SK-N-SH (cell line): ENCODE results near the gene CYP46A1. TPM values are rescaled to one million over a fixed set of nuclear protein-coding genes. Genes with fewer than 3 reads are reported as not detected.
"Not testable (repeated sequence)": the region's sequence is repeated elsewhere in the genome, so short reads cannot be mapped to it uniquely, and the experiment has no call there.

ENCODE experiments used
- CTCF ChIA-PET: fragments of 300-600, 350-600 bp; formaldehyde crosslinking; extraction: SDS; loops from one replicate; lab custom pipeline; 2021; lab: Yijun Ruan, JAX
- POLR2A ChIA-PET: fragments of 350-600 bp; sonication (Branson Sonifier 250); formaldehyde crosslinking; extraction: SDS; loops from one replicate; lab custom pipeline; 2020; ENCODE audit warnings: antibody characterized with exemption, inconsistent platforms; lab: Yijun Ruan, JAX
- DNase-seq: peaks from one replicate; pipeline ENCODE4 v3.0.0; 2012
- H2AFZ ChIP-seq: fragments of 200-600 bp; sonication (generic); 2 replicates; pipeline ENCODE4 v1.8.1; 2016; ENCODE audit warnings: antibody characterized with exemption, mild to moderate bottlenecking, low read depth
- H3F3A ChIP-seq: fragments of 200-600 bp; sonication (generic); replicated peaks from 2 replicates; pipeline ENCODE3; 2016; ENCODE audit warnings: antibody characterized with exemption, mild to moderate bottlenecking; ENCODE audit not compliant: insufficient read depth
- H3K27ac ChIP-seq, 2 experiments: fragments of 200-500 bp in 1 of 2; fragments of 200-600 bp in 1 of 2; sonication (Bioruptor generic) in 1 of 2; sonication (generic), shearing (Covaris generic) in 1 of 2; 2 replicates each; pipeline versions ENCODE4 v1.5.1 to v1.6.1; 2014 to 2016; ENCODE audit warnings: low read depth in 2 of 2, inconsistent platforms in 1 of 2, low read length in 1 of 2, mild to moderate bottlenecking in 1 of 2, mixed read lengths in 1 of 2
- H3K27me3 ChIP-seq: fragments of 200-600 bp; sonication (generic), shearing (Covaris generic); 2 replicates; pipeline ENCODE4 v1.6.1; 2016; ENCODE audit warnings: mixed run types; ENCODE audit not compliant: insufficient read depth
- H3K36me3 ChIP-seq, 2 experiments: fragments of 200-500 bp in 1 of 2; fragments of 200-600 bp in 1 of 2; sonication (Bioruptor generic) in 1 of 2; sonication (generic) in 1 of 2; replicated peaks in 1 of 2; 2 replicates each; pipeline versions ENCODE3 to v1.5.1; 2014 to 2016; ENCODE audit warnings: low read length in 1 of 2, mild to moderate bottlenecking in 1 of 2; ENCODE audit not compliant: insufficient read depth in 2 of 2, control insufficient read depth in 1 of 2
- H3K4me1 ChIP-seq, 2 experiments: fragments of 200-500 bp in 1 of 2; fragments of 200-600 bp in 1 of 2; sonication (Bioruptor generic) in 1 of 2; sonication (generic), shearing (Covaris generic) in 1 of 2; 2 replicates each; pipeline versions ENCODE4 v1.5.1 to v1.6.1; 2014 to 2016; ENCODE audit warnings: low read depth in 1 of 2, low read length in 1 of 2, mixed run types in 1 of 2; ENCODE audit not compliant: insufficient read depth in 2 of 2, control insufficient read depth in 1 of 2
- H3K4me2 ChIP-seq: fragments of 200-600 bp; sonication (generic), shearing (Covaris generic); 2 replicates; pipeline ENCODE4 v1.6.1; 2017; ENCODE audit warnings: mixed run types
- H3K4me3 ChIP-seq, 2 experiments: fragments of 200-500 bp in 1 of 2; fragments of 200-600 bp in 1 of 2; sonication (Bioruptor generic) in 1 of 2; sonication (generic), shearing (Covaris generic) in 1 of 2; 2 replicates each; pipeline versions ENCODE4 v1.5.1 to v1.8.1; 2014 to 2016; ENCODE audit warnings: low read depth in 2 of 2, inconsistent platforms in 1 of 2, low read length in 1 of 2, mild to moderate bottlenecking in 1 of 2, mixed read lengths in 1 of 2, moderate library complexity in 1 of 2
- H3K79me2 ChIP-seq: fragments of 200-600 bp; sonication (generic); 2 replicates; pipeline ENCODE4 v1.8.1; 2017; ENCODE audit warnings: mild to moderate bottlenecking; ENCODE audit not compliant: insufficient read depth
- H3K9ac ChIP-seq: fragments of 200-600 bp; sonication (generic); 2 replicates; pipeline ENCODE4 v1.6.1; 2017; ENCODE audit warnings: mixed run types
- H3K9me2 ChIP-seq: fragments of 200-600 bp; sonication (generic); 2 replicates; pipeline ENCODE4 v1.6.1; 2017; ENCODE audit warnings: mixed run types
- H3K9me3 ChIP-seq: fragments of 200-600 bp; sonication (generic); 2 replicates; pipeline ENCODE4 v1.6.1; 2017; ENCODE audit warnings: mixed run types, mild to moderate bottlenecking, moderate library complexity
- H4K20me1 ChIP-seq: fragments of 200-600 bp; sonication (generic); 2 replicates; pipeline ENCODE4 v1.6.1; 2017; ENCODE audit warnings: mild to moderate bottlenecking, mixed run types; ENCODE audit not compliant: insufficient read depth
- CTCF ChIP-seq: fragments of 200-600 bp; sonication (generic); IDR thresholded peaks from 2 replicates; pipeline ENCODE4 v1.6.1; 2017; ENCODE audit warnings: antibody characterized with exemption, mild to moderate bottlenecking, moderate library complexity
- EP300 ChIP-seq, 2 experiments: IDR thresholded peaks; 2 replicates each; pipeline versions ENCODE4 v1.4.0 to v1.6.1; 2012; ENCODE audit warnings: borderline replicate concordance in 1 of 2, low read depth in 1 of 2, low read length in 1 of 2
- FOSL2 ChIP-seq: IDR thresholded peaks from 2 replicates; pipeline ENCODE4 v1.4.0; 2012; ENCODE audit warnings: low read depth, mild to moderate bottlenecking, moderate library complexity, borderline replicate concordance
- FOXJ3 ChIP-seq: sonication (generic); formaldehyde crosslinking; IDR thresholded peaks from 2 replicates; pipeline ENCODE4 v1.5.1; 2020; ENCODE audit warnings: mild to moderate bottlenecking, missing genetic modification reagents
- GABPA ChIP-seq: IDR thresholded peaks from 2 replicates; pipeline ENCODE4 v1.4.0; 2012; ENCODE audit warnings: low read depth, mild to moderate bottlenecking
- MEF2A ChIP-seq: IDR thresholded peaks from 2 replicates; pipeline ENCODE4 v1.4.0; 2012; ENCODE audit warnings: low read depth, borderline replicate concordance
- RAD21 ChIP-seq: IDR thresholded peaks from 2 replicates; pipeline ENCODE4 v1.6.1; 2012; ENCODE audit warnings: mild to moderate bottlenecking, low read length
- RCOR1 ChIP-seq: fragments of 150-350 bp; IDR thresholded peaks from 2 replicates; pipeline ENCODE4 v1.6.1; 2017; ENCODE audit warnings: antibody characterized with exemption, low read length
- RXRA ChIP-seq: IDR thresholded peaks from 2 replicates; pipeline ENCODE4 v1.4.0; 2012; ENCODE audit warnings: low read depth, mild to moderate bottlenecking, borderline replicate concordance
- SMC3 ChIP-seq: IDR thresholded peaks from 2 replicates; pipeline ENCODE4 v1.6.1; 2012; ENCODE audit warnings: low read depth, low read length, improper control_type of control experiment
- YY1 ChIP-seq: IDR thresholded peaks from 2 replicates; pipeline ENCODE4 v1.4.0; 2012; ENCODE audit warnings: low read depth, mild to moderate bottlenecking
- WGBS: methylation state at CpG from one replicate; pipeline ENCODE4 v1.1.6; 2017; ENCODE audit warnings: low lambda C conversion rate; 5-methylcytosine and 5-hydroxymethylcytosine counted together
- polyA plus RNA-seq, 3 experiments: library from polyadenylated mRNA; depleted of rRNA; stranded (reverse); fragments of >200 nt; gene quantifications; 2 replicates each; pipeline ENCODE4 v1.2.3, GENCODE V29; 2012
- TF ChIP-seq, protein P1 (sequence below): IDR thresholded peaks from 2 replicates; pipeline ENCODE4; 2012
- TF ChIP-seq, protein P2 (sequence below): fragments of 150-350 bp; IDR thresholded peaks from 2 replicates; pipeline ENCODE4 v1.6.1; 2017; ENCODE audit warnings: antibody characterized with exemption, low read length, low read depth, borderline replicate concordance
- TF ChIP-seq, protein P3 (sequence below): IDR thresholded peaks from 2 replicates; pipeline ENCODE4 v1.6.1; 2012; ENCODE audit warnings: mild to moderate bottlenecking, low read depth, low read length, moderate library complexity
- TF ChIP-seq, protein P4 (sequence below): IDR thresholded peaks from 2 replicates; pipeline ENCODE4 v1.4.0; 2012; ENCODE audit warnings: low read depth, borderline replicate concordance

CYP46A1 gene
- polyA plus RNA-seq, 1 of the 3 experiments (the other 2 are of a cell fraction) = 0.30 TPM

DNA sequence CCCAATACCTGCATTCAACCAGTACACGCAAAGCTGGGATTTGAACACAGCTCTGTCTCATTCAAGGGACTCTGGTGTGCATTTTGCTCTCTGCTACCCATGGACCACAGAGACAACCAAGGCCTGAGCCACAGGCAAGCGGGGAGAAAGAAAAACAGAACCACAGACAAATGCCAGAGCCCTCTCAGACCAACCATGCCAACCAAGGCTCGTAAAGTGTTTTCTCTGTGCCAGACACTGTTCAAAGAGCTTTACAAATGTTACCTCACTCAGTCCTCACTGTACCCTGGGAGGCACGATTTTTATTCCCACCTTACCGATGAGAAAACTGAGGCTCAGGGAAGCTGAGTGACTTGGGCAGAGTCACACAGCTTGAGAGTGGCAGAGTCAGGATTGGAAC lies 76.7 kb downstream of the CYP46A1 start:
- no peak overlapping the region for H2AFZ ChIP-seq
- H4K20me1 ChIP-seq = no peaks in the 10 kb centered on the region
- peaks cover 3 to 25% of the 10 kb centered on the region in 2 experiments; a peak in 3 of 4 replicates for H3K4me1 ChIP-seq
- DNase-seq = no peak
- H3F3A ChIP-seq = peaks cover 18% of the 10 kb centered on the region
- H3K9me2 ChIP-seq = no peaks in the 10 kb centered on the region
- no peak overlapping the region for H3K27ac ChIP-seq
- ChIA-PET POLR2A (no interaction called here), CTCF (interaction anchor here (2.1 kb wide), 1 partner anchor 11 kb away, joined by 7 read pairs; no protein-coding TSS in a partner anchor)
- no peaks in the 10 kb centered on the region for H3K9me3 ChIP-seq
- no peak overlapping the region for H3K9ac ChIP-seq
- no peak overlapping the region for H3K4me2 ChIP-seq
- no peaks in the 10 kb centered on the region for H3K27me3 ChIP-seq
- TF ChIP-seq CTCF (no peak), RCOR1 (no peak), GABPA (no peak), YY1 (no peak), FOSL2 (no peak), FOXJ3 (CRISPR knock-in tag) (no peak), RXRA (no peak), EP300 (IDR thresholded peaks at IDR 0.05; ENCODE audit: borderline replicate concordance in 1 of 2, low read depth in 1 of 2, low read length in 1 of 2) (no peak), SMC3 (no peak), MEF2A (no peak), RAD21 (no peak)
- TF ChIP-seq, protein P1, sequence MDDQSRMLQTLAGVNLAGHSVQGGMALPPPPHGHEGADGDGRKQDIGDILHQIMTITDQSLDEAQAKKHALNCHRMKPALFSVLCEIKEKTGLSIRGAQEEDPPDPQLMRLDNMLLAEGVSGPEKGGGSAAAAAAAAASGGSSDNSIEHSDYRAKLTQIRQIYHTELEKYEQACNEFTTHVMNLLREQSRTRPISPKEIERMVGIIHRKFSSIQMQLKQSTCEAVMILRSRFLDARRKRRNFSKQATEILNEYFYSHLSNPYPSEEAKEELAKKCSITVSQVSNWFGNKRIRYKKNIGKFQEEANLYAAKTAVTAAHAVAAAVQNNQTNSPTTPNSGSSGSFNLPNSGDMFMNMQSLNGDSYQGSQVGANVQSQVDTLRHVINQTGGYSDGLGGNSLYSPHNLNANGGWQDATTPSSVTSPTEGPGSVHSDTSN = no peak
- TF ChIP-seq, protein P2, sequence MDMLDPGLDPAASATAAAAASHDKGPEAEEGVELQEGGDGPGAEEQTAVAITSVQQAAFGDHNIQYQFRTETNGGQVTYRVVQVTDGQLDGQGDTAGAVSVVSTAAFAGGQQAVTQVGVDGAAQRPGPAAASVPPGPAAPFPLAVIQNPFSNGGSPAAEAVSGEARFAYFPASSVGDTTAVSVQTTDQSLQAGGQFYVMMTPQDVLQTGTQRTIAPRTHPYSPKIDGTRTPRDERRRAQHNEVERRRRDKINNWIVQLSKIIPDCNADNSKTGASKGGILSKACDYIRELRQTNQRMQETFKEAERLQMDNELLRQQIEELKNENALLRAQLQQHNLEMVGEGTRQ = no peak
- TF ChIP-seq, protein P3, sequence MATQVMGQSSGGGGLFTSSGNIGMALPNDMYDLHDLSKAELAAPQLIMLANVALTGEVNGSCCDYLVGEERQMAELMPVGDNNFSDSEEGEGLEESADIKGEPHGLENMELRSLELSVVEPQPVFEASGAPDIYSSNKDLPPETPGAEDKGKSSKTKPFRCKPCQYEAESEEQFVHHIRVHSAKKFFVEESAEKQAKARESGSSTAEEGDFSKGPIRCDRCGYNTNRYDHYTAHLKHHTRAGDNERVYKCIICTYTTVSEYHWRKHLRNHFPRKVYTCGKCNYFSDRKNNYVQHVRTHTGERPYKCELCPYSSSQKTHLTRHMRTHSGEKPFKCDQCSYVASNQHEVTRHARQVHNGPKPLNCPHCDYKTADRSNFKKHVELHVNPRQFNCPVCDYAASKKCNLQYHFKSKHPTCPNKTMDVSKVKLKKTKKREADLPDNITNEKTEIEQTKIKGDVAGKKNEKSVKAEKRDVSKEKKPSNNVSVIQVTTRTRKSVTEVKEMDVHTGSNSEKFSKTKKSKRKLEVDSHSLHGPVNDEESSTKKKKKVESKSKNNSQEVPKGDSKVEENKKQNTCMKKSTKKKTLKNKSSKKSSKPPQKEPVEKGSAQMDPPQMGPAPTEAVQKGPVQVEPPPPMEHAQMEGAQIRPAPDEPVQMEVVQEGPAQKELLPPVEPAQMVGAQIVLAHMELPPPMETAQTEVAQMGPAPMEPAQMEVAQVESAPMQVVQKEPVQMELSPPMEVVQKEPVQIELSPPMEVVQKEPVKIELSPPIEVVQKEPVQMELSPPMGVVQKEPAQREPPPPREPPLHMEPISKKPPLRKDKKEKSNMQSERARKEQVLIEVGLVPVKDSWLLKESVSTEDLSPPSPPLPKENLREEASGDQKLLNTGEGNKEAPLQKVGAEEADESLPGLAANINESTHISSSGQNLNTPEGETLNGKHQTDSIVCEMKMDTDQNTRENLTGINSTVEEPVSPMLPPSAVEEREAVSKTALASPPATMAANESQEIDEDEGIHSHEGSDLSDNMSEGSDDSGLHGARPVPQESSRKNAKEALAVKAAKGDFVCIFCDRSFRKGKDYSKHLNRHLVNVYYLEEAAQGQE = no peak
- TF ChIP-seq, protein P4, sequence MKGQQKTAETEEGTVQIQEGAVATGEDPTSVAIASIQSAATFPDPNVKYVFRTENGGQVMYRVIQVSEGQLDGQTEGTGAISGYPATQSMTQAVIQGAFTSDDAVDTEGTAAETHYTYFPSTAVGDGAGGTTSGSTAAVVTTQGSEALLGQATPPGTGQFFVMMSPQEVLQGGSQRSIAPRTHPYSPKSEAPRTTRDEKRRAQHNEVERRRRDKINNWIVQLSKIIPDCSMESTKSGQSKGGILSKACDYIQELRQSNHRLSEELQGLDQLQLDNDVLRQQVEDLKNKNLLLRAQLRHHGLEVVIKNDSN = no peak
- H3K36me3 ChIP-seq = no peaks in the 10 kb centered on the region
- H3K4me3 ChIP-seq = no peak overlapping the region
- 76% methylated on average over 5 of the region's 5 CpGs for WGBS
- no peaks in the 10 kb centered on the region for H3K79me2 ChIP-seq

DNA sequence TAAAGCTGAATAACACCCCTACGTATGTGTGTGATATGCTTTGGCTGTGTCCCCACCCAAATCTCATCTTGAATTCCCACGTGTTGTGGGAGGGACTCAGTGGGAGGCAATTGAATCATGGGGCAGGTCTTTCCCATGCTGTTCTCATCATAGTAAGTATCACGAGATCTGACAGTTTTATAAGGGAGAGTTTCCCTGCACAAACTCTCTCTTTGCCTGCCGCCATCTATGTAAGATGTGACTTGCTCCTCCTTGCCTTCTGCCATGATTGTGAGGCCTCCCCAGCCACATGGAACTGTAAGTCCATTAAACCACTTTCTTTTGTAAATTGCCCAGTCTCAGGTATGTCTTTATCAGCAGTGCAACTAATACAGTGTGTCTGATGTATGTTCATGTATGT lies 78.8 kb downstream of the CYP46A1 start:
- H4K20me1 ChIP-seq, H3K9me2 ChIP-seq, H3K4me1 ChIP-seq, POLR2A ChIA-PET, H3K27ac ChIP-seq, H3K9ac ChIP-seq, H3K79me2 ChIP-seq, H3K36me3 ChIP-seq, DNase-seq, H3K9me3 ChIP-seq, H3F3A ChIP-seq, H3K4me2 ChIP-seq, H3K4me3 ChIP-seq, H3K27me3 ChIP-seq, H2AFZ ChIP-seq: not testable (repeated sequence)
- CTCF ChIA-PET = interaction anchor here (1.0 kb wide), 1 partner anchor 123 kb away, joined by 3 read pairs; no protein-coding TSS in a partner anchor
- WGBS = 77% methylated on average over 4 of the region's 4 CpGs
